ELF-1 (cell line): Measurements from ENCODE around the gene VAPB.

Source experiments
- DNase-seq: peaks from one replicate; pipeline ENCODE4 v3.0.0-alpha.2; 2016; ENCODE audit warnings: low read depth, low spot score

The VAPB gene

DNA sequence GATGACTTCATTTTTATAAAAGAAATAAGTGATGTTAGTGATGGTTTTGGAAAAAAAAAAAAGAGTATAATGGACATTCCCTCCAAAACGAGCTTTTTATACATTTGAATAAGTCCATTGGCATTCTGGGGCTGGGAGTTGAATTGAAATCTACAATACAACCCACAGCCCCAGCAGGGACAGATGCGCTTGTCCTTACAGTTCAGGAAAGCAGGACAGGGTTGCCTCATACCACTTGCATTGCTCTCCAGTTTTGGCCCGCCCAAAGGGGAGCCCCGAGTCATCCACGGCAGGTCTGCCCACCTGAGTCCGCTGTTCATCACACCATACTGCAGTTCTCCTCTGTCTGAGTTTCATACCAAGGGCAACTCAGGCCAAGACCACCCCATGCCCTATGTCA lies 46.2 kb downstream of the VAPB start:
- DNase-seq: no peak

DNA sequence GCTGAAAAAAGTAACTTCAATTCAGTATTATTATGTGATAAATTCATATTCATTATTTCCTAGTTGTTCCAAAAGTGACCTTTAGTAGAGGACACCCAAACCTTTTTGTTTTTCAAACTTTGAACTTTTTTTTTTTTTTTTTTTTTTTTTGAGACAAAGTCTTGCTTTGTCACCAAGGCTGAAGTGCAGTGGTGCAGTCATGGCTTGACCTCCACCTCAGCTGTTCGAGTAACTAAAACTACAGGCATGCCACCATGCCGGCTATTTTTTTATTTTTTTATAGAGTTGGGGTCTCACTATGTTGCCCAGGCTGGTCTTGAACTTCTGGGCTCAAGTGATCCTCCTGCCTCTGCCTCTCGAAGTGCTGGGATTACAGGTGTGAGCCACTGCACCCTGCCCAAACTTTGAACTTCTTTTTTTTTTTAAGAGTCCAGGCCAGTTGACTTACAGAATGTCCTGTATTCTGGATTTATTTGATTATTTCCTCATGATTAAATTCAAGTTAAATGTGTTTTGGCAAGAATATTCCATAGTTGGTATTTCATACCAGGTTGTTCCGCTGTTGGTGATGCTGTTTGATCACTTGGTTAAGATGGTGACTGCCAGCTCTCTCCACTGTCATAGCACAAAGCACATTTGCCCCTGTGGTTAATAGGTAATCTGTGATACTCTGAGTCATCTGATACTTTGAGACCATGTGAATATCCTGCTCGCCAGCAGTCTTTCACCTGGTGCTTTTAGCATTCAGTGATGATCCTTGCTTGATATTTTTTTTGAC lies 48.0 kb downstream of the VAPB start:
- no peak for DNase-seq

DNA sequence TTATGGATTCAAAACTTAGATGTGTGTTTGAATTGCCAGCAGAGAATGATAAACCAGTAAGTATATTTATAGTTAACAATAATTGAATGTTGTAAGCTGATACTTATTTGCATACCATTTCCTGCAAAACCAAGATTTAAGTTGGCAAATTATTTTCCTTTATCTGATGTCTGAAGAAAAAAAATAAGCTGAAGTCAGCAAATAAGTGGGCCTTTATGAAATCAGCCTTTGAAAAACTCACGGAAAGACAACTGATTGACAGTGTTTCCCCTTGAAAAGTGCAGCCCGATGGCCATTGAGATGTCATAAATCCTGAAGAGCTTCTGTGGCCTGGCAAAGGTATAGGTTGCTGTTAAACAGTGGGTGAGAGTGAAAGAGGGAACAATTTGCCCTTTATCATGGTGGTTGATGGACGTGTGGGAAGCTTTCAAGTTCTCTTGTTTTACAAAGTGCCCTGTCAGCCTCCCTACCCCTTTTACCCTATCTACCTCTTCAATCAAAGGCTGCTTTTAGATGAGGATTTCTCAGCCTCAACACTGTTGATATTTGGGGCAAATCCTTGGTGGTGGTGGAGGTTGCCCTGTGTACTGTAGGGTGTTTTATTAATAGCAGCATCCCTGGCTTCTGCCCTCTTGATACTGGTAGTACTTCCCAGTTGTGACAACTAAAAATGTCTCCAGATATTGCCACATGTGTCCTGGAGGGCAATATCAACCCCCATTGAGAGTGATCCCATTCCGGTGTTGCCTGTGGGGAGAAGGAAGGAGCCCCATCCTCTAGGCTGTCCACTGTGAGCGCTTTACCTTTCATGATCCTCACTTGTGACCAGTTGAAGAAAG lies 50.2 kb downstream of the VAPB start:
- peak; percentile 19 for DNase-seq

DNA sequence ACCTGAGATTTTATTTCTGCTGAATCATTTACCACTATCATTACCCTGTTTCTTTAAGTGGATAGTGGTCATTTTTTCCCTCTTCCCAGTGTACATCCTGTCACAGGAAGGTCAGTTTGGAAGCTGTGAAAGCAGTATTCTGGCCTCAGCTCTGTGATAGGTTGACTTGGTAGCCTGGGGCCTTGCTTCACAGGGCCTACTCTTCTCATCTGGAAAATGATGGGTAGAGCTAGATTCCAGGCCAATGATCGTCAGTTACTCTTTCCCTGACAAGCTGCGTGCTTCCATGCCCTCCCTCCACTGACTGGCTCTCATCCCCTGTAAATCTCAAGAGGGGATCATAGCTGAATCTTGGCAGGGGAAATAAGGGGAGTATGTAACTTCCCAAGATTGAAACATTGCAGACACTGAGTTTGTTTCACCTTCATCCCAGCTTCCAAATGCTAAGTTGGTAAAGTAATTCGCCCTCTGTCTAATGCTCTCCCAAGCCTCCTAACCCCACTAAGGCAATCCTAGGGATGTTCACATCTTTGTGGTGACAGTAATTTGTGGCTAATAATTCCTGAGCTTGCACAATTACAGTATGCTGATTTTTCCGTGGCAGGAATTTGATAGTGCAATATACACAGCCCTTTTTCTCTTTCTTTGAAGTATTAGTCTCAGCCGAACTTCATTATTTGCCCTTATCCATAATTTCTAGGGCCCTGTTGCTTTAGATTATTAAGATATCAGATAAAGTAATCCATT lies 51.2 kb downstream of the VAPB start:
- DNase-seq: no peak

DNA sequence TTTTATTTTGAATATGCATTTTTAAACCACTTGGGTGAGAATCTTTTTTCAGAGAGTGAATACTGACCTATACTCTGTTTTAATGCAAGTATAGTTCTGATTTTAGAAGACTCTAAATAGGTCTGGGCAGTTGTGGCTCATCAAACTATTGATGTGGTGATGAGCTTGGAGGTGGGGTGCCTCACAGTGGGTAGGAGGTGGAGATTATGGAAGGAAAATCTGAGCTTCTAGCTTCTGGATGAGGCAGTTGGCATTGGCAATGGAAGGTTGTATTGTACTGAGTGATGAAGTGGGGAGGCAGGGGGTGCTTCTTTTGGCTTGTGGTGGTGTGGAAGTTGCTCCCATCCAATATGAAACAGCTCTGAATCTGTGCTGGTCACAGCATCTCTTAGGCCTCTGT lies 52.7 kb downstream of the VAPB start:
- no peak for DNase-seq

DNA sequence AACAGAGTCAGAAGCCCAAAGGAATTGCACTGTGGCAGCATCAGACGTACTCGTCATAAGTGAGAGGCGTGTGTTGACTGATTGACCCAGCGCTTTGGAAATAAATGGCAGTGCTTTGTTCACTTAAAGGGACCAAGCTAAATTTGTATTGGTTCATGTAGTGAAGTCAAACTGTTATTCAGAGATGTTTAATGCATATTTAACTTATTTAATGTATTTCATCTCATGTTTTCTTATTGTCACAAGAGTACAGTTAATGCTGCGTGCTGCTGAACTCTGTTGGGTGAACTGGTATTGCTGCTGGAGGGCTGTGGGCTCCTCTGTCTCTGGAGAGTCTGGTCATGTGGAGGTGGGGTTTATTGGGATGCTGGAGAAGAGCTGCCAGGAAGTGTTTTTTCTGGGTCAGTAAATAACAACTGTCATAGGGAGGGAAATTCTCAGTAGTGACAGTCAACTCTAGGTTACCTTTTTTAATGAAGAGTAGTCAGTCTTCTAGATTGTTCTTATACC lies 55.8 kb downstream of the VAPB start:
- DNase-seq: no peak

DNA sequence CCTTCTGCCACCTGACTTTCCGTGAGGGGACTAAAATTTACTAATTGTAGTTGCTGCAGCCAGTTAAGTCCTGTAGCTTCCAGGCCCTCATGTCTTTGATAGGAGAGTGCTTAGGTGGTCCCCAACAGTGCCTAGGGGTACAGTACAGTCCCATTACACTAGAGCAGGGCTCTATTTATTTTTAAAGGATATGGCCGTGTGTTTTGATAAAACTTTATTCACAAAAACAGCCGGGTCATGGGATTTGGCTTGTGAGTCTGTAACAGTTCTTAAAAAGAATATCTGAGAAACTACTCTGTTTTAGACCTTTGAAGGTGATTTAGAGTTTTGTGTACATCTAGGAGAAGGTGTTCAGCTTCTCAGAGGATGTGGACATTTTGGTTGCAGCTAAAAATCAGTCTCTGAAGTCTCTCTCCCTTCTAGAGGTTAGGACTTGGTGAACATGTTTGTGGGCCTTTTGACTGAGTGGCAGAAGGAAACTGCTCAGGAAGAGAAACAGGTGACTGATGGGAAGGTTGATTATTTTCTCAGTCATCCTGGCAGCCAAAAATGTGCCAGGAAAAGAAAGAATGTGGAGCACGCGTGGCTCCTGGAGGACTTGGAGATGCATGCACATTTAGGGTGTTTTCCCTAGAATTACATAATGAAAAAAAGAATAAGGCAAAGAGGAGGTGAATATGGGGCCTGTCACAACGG lies 57.4 kb downstream of the VAPB start:
- no peak for DNase-seq

DNA sequence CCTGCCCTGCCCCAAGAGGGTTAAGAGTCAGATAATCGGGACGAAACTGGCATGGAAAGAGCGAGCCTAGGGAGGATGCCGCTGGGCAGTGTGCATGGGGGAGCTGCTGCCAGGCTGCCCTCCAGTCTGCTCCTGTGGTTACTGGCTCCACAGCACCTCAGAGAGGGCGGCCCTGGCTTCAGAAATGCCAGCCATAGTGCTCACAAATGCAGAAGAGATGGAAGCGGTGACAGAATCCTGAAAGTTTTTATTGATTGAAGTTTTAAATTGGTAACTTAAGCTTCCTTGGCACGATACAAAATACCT lies 57.9 kb downstream of the VAPB start:
- DNase-seq: no peak

DNA sequence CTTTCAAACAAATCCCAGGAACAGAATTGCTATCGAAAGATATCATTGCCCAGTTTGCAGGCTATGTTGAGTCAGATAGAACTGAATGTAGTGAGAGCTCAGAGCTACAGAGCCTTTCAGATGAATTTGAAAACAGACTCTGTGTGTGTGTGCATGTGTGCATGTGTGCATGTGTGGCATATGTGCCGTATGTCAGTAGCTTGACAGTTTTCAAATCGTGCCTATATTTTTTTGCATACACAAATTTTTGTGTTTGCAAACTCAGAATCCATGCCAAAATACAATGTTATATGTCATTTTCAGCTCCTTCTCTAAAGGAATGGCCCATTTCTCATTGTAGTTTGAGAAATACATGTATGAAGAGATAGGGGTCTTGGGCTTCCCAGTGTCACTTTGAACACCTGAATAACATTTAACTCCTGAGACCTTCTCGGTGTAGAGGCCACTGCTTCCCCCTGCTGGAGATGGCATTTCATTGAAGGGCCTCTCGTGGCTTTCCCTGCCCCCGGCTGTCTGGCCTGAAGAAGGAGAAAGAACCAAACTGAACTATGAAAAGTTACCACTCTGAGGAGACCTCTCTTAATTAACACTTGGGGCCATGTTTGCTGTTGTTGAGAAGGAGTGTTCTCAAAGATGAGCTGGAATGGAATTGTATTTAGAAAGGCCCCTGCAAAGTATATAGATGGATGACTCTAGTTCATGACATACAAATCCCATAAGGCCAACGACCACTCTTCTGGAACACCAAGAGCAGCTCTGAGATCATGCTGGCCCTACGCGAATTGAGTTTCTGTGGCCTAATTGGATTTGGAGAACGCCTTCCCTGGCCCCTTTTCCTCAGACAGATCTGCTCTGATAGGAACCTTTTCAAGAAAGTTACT lies 58.7 kb downstream of the VAPB start:
- DNase-seq: peak; percentile 69

DNA sequence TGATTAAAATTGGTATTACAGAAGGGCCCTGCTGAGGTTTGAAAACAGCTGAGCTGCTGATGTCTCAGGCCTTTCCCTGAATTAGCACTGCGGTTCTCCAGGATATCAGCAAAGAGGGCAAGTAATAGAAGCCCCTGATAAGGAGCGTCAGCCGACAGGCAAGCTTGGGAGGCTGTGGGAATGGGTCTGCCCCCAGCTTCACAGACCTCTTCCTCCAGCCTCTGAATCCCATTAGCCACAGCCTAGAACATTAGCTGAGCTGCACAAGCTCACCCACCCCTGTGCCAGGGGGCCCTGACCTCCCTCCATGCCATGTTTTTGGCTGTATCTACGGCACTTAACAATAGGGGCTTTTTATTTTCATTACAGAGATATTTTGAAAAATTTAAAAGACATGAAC lies 59.9 kb downstream of the VAPB start:
- no peak for DNase-seq

DNA sequence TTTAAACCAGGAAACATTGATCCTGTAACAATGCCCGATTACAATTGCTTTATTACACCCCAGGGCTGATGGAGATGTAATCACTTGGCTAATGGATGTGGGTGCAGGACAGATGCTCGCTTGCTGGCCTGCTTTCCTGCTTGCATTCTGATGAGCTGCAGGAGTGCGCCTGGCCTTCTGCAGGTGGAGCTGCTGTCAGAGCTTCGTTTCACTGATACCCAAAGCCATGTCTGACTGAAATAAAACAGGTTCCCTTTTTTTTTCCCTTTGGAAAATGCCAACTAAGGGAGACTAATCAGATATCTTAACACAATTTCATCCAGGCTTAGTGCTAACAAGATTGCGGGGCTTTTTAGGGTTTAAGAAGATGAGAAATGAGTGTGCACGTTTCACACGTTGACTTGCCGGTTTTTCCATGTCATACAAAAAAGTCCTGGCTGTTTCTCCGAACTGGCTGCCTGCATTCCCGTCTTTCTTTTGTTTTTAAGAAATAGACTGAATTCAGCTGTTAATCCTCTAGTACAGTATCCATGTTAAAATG lies 60.7 kb downstream of the VAPB start:
- DNase-seq: no peak

DNA sequence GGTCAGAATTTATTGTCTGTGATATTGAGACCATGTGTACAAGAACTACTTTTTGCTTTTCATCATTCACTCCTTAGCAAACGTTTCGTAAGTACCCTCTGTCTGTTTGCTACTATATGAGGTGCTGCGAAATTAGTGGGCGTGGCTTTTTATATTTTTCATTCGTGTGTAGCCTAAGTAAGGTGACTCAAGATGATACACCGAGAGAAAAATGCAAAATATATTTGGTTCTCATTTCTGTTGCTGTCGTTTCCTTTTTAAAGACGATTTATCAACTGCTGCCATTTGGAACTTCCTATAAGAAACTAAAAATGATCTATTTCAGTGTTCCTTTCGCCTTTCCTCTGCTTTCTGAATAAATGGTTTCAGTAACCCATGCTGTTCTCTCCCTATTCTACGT lies 61.2 kb downstream of the VAPB start:
- DNase-seq: no peak

DNA sequence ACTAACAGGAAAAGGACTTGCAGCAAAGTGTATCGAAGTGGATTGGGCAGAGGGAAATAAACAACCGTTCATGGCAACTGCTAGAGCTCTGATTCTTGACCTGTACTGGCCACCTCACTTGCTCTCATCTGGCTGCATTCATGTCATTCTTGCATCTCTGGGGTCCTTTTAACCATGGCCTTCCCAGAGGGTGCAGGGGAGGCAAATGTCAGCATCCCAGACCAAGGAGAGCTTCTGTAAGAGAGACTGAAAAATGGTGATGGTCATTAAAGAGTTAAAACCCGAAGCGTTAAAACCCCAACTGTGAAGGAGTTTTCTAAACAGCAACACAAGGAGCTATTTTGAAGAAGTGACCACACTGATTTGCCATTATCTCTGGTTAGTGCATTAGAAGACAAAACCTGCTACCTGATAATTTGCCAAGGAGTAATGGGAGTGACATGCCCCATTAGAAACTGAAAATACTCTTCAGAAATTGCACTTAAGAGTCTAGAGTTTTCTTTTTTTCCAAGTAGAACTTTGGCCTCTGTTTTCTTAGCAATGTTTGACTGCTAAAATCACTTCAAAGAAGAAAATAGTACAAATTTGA lies 63.7 kb downstream of the VAPB start:
- DNase-seq: no peak

DNA sequence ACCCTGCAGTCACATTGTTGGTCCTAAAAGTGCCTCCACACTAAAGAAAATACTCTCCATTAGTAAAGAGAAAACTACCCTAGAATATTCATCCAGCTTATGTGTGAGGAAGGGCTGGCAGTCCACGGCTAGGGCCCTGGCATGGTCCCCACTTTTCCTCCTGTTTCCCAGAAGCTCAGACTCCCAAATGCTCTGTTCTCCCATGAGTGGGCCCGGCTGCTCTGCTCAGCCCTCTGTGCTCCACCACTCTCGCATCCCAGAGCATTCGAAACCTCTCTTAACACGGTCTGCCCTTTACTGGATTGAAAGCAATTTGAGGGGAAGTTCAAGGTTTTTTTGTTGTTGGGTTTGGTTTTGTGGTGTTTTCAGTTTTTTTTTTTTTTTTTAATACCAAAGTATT lies 64.4 kb downstream of the VAPB start:
- DNase-seq: no peak

DNA sequence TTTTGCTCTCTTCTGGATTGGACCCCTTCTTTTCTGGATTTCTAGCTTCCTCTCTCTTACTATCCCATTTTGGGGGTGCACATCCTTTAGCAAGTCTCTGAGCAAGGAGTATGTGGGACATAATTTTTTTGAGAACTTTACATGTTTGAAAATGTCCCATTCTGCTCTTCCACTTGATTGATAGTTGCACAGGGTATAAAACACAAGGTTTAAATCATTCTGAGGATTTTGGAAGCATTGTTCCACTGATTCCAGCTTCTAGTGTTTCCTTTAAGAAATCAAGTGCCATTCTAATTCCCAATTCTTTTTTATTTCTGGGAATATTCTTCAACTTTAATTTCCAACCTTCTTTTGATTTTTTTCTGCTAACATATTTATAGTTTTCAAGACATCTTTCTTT lies 65.4 kb downstream of the VAPB start:
- DNase-seq: no peak

DNA sequence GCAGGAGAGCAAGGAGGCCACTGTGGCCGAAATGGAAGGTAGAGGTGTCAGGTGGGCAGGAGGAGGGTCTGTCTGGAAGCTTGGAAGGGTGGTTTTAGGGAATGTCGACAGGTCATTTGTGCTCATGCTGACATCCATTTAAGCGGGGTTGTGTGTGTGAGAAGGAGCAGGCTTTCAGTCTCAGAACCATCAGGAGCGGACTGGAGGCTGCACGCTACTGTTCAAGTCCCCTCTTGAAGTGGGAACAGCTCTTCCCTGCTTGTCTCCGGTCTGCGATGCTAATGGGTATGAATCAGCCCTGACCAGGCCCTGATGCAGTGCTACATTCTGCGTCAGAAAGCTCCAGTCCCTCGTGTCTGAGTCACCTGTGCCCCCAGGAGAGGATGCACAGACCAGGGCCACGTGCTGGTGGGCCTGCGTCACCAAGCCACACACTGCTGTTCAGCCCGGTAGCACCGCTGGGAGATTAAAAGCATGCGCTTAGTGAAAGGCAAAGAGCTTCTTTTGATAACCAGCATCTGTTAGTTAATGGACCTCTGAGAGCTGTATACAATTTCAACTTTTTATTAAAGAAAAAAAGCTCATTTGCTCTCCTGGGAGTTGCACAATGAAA lies 68.2 kb downstream of the VAPB start:
- DNase-seq: peak; percentile 21

DNA sequence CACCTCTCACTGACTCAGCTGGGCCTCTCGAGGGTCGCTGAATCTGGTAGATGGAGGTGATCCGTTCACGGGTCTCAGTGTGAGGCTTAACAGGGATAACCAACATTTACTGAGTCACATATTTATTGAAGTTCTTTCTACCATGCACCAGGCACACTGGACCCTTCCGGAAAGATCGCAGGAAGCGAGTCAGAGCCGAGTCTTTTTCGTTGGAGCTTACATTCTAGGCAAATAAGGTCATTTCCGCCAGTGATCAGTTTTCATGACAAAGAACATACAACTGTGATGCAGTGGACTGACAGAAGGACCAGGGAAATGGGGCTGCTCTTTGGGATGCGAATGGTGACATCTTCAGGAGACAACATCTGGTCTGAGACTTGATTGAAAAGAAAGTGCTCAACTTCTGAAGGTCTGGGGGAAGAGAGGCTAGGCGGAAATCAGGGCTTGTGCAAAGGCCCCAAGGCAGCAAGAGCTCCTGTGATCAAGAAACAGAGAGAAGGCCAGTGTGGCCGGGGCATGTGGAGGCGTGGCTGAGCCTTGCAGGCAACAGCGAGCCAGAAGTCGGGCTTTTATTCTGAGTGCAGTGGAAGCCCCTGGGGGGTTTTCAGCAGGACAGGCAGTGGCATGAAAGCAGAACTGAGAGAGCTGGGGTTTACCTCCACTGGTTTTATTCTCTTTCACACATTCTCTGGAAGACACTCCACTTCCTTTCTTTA lies 69.5 kb downstream of the VAPB start:
- peak; percentile 88 for DNase-seq

DNA sequence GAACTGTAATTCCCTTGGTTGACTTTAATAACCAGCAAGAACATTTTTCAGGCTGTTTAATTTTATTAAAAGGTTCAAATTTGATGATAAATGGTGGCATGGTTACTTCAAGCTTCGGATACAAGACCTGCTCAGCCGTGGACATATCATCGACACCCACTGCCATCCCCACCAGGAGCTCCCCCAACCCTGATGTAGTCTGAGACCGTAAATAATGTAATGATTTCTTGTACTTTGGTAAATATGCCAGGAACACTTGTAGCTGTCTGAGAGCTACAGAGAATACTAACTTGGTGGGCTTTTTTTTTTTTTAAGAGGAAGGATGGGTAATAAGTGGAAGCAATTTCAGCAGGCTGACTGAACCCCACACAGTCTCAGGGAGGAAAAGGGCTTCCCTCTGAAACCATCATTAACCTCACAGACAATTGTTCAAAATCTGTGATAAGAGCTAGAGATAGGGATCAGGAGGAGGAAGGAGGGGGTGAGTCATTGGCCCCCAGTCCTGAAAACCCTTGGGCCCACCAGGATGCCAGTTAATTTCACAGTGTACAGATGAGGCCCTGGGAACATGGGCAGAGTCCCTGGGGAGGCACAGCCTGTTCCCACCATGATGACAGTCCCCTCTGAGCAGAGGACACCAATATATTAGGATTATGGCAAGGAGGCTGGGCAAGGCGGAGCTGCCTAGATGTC lies 70.2 kb downstream of the VAPB start:
- DNase-seq: no peak
